ENCODE results near the gene ELMO1. TPM values are rescaled to one million over a fixed set of nuclear protein-coding genes. Genes with fewer than 3 reads are reported as not detected.

The ELMO1 gene
- total and polyA plus RNA-seq, 4 donors: 6.7 to 51.5 (median 14.8) TPM

GRCh38 chr7:36806891-36807290, 641.8 kb downstream of the ELMO1 start:
- H3K27ac ChIP-seq (ENCODE audit: low read depth in 1 of 2, low read length in 2 of 2): no peak overlapping the region
- WGBS: 87% methylated on average over 2 of the region's 2 CpGs
- no peak overlapping the region for H3K4me3 ChIP-seq (ENCODE audit: low read depth in 1 of 3, low read length in 3 of 3)
- no peak for DNase-seq (ENCODE audit: low spot score)
- no peak overlapping the region for H3K9ac ChIP-seq (ENCODE audit: low read depth in 1 of 2, low read length in 2 of 2)
- H3K27me3 ChIP-seq (ENCODE audit: control insufficient read depth in 4 of 4, insufficient read depth in 4 of 4, low read length in 3 of 4): no peaks in the 10 kb centered on the region
- H3K4me1 ChIP-seq (ENCODE audit: control insufficient read depth in 4 of 4, insufficient read depth in 4 of 4, low read length in 3 of 4): no peaks in the 10 kb centered on the region
- TF ChIP-seq EGR1 (IDR thresholded peaks at IDR 0.05; ENCODE audit: low read depth in 2 of 2): no peak
- H3K36me3 ChIP-seq (ENCODE audit: control insufficient read depth in 4 of 4, insufficient read depth in 3 of 4, low read depth in 1 of 4, low read length in 3 of 4): no peaks in the 10 kb centered on the region
- H3K9me3 ChIP-seq (ENCODE audit: control insufficient read depth in 4 of 4, low read length in 3 of 4): no peaks in the 10 kb centered on the region

Small RNAs within 50 kb of the gene (small RNA-seq; reads per million reads assigned to genes)
- gene MIR1200: not detected
- gene RF00019: not detected
- not detected for gene RF00432
- gene RNU6-565P: not detected

Other genes starting within 250 kb of the ELMO1 start
- gene GPR141, start 234.9 kb upstream of the ELMO1 start, total RNA-seq: 1 to 10 TPM; 1.4 to 2.9 TPM
- gene GPR141, start 234.9 kb upstream of the ELMO1 start, polyA plus RNA-seq: under 1 TPM in 1 of 2 donors, not detected in 1; 0.28 TPM

Measured in liver (tissue), 10 donors.